ENCODE data around the gene GPBP1. TPM values are rescaled to one million over a fixed set of nuclear protein-coding genes. Genes with fewer than 3 reads are reported as not detected.
"Not testable (repeated sequence)": the region's sequence is repeated elsewhere in the genome, so short reads cannot be mapped to it uniquely, and the experiment has no call there.

The GPBP1 gene
- total and polyA plus RNA-seq, 2 donors (not counting 3 experiments of a cell fraction or from before 2014, with no cell fraction given) = 11.7 to 57.4 TPM

DNA sequence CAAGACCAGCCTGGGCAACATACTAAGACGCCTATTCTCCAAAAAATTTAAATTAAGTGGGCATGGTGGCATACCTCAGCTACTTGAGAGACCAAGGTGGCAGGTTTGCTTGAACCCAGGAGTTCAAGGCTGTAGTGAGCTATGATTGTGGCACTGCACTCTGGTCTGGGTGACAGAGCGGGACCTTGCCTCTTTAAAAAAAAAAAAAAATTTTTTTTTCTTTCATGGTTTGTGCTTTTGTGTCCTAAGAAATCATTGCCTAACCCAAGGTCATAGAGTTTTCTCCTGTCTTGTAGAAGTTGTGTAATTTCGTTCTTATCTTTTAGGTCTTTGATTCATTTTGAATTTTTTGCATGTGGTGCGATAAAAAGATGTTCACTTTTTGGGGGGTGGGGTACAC is 12.3 kb downstream of the GPBP1 start:
- DNase-seq (ENCODE audit: low read depth, low spot score) = no peak

DNA sequence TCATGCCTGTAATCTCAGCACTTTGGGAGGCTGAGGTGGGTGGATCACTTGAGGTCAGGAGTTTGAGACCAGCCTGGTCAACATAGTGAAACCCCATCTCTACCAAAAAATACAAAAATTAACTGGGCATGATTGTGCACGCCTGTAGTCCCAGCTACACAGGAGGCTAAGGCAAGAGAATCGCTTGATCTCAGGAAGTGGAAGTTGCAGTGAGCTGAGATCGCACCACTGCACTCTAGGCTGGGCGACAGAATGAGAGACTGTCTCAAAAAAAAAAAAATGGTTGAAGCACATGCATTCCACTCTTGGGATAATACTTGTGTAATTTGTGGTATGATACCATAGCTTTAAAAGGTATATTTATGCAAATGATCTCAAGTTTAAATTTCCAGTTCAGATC is 14.1 kb downstream of the GPBP1 start:
- H4K20me1 ChIP-seq (replicated peaks; ENCODE audit: control insufficient read depth, extremely low read depth, insufficient read depth, low read length); H3K9me3 ChIP-seq (replicated peaks; ENCODE audit: control insufficient read depth, insufficient read depth, low read length); dilution Hi-C loops (cut with MboI; ENCODE audit: extremely low pct_ligation_motif_present, low sequenced_read_pairs); H3K36me3 ChIP-seq (ENCODE audit: control insufficient read depth in 2 of 2, extremely low read depth in 1 of 2, insufficient read depth in 2 of 2, low read length in 2 of 2); H3K9me1 ChIP-seq (replicated peaks; ENCODE audit: control insufficient read depth, extremely low read depth, insufficient read depth, low read length); H3K27ac ChIP-seq (ENCODE audit: insufficient read depth, low read depth, low read length); H3K4me3 ChIP-seq (replicated peaks in 1 of 3; ENCODE audit: insufficient read depth in 1 of 3, low read depth in 1 of 3, low read length in 3 of 3); H3K4me1 ChIP-seq (ENCODE audit: control insufficient read depth, extremely low read depth, insufficient read depth, low read length); H3K27me3 ChIP-seq (ENCODE audit: control insufficient read depth in 2 of 2, insufficient read depth in 2 of 2, low read length in 2 of 2); POLR2A ChIA-PET; H2AFZ ChIP-seq (ENCODE audit: low read depth, low read length); H3K9ac ChIP-seq (replicated peaks; ENCODE audit: extremely low read depth, insufficient read depth, low read length); CTCF ChIA-PET; intact Hi-C loops (cut with micrococcal nuclease); BruUV-seq (replicated peaks); FAIRE-seq; DNase-seq (ENCODE audit: low read depth, low spot score); H3K4me2 ChIP-seq (ENCODE audit: insufficient read depth, low read length): not testable (repeated sequence)
- H3K79me2 ChIP-seq (ENCODE audit: control insufficient read depth, insufficient read depth, low read length) = peaks cover 99% of the 10 kb centered on the region

More for the DNA sequence above, 12.3 kb downstream of the GPBP1 start:
- Histone ChIP-seq H3K4me3 (replicated peaks in 1 of 3; ENCODE audit: insufficient read depth in 1 of 3, low read depth in 1 of 3, low read length in 3 of 3) (no peak overlapping the region), H3K4me1 (ENCODE audit: control insufficient read depth, extremely low read depth, insufficient read depth, low read length) (no peaks in the 10 kb centered on the region), H3K4me2 (ENCODE audit: insufficient read depth, low read length) (no peak overlapping the region), H3K27me3 (ENCODE audit: control insufficient read depth in 2 of 2, insufficient read depth in 2 of 2, low read length in 2 of 2) (no peaks in the 10 kb centered on the region), H3K9ac (replicated peaks; ENCODE audit: extremely low read depth, insufficient read depth, low read length) (no peak overlapping the region), H3K9me1 (replicated peaks; ENCODE audit: control insufficient read depth, extremely low read depth, insufficient read depth, low read length) (no peaks in the 10 kb centered on the region), H3K79me2 (ENCODE audit: control insufficient read depth, insufficient read depth, low read length) (peaks cover 99% of the 10 kb centered on the region), H4K20me1 (replicated peaks; ENCODE audit: control insufficient read depth, extremely low read depth, insufficient read depth, low read length) (no peaks in the 10 kb centered on the region), H3K36me3 (ENCODE audit: control insufficient read depth in 2 of 2, extremely low read depth in 1 of 2, insufficient read depth in 2 of 2, low read length in 2 of 2) (no peaks in the 10 kb centered on the region), H2AFZ (ENCODE audit: low read depth, low read length) (no peak overlapping the region), H3K27ac (ENCODE audit: insufficient read depth, low read depth, low read length) (no peak overlapping the region), H3K9me3 (replicated peaks; ENCODE audit: control insufficient read depth, insufficient read depth, low read length) (no peaks in the 10 kb centered on the region)
- intact Hi-C loops (cut with micrococcal nuclease) (no loop called here), dilution Hi-C loops (cut with MboI; ENCODE audit: extremely low pct_ligation_motif_present, low sequenced_read_pairs) (no loop called here)
- ChIA-PET POLR2A (no interaction called here), CTCF (no interaction called here)
- no TSS peak for BruUV-seq (replicated peaks)
- no peak for FAIRE-seq
- TF ChIP-seq POLR2AphosphoS5 (IDR thresholded peaks at IDR 0.05; ENCODE audit: insufficient read depth, low read depth, low read length) (no peak), MYC (IDR thresholded peaks at IDR 0.05; ENCODE audit: low read depth, low read length) (no peak), EZH2 (IDR thresholded peaks at IDR 0.05; ENCODE audit: borderline replicate concordance, low read depth, low read length, severe bottlenecking) (no peak)
